GM19372 (cell line): ENCODE results near the gene HLA-DMB.

ENCODE experiments used
- ATAC-seq: cut with Tn5 transposase; IDR thresholded peaks from one replicate; pipeline ENCODE4 v1.9.1; 2021; ENCODE audit warnings: mild to moderate bottlenecking, low read depth, moderate library complexity; ENCODE audit not compliant: unreplicated experiment

The HLA-DMB gene

GRCh38 chr6:32940656-32941213, at the start of gene HLA-DMB:
HLA-DMB (minus strand) TSS chr6:32941028; CDS start chr6:32940807, 221 bp downstream.
- peak; percentile 45 for ATAC-seq

GRCh38 chr6:32989368-32989767, 48.5 kb upstream of the HLA-DMB start:
- no peak for ATAC-seq

GRCh38 chr6:32984622-32985389, 44.0 kb upstream of the HLA-DMB start:
- no peak for ATAC-seq

- ATAC-seq = no peak
These were observed 43.3 kb upstream of the HLA-DMB start for GRCh38 chr6:32983964-32984621.

- ATAC-seq = no peak
These were observed 42.6 kb upstream of the HLA-DMB start for GRCh38 chr6:32983493-32983848.

- ATAC-seq = no peak
These were observed 42.1 kb upstream of the HLA-DMB start for GRCh38 chr6:32982702-32983492.

- ATAC-seq = no peak
These were observed 41.4 kb upstream of the HLA-DMB start for GRCh38 chr6:32982084-32982701.

- no peak for ATAC-seq
These were observed 39.7 kb upstream of the HLA-DMB start for GRCh38 chr6:32980488-32981038.

GRCh38 chr6:32979720-32980487, 39.1 kb upstream of the HLA-DMB start:
- no peak for ATAC-seq

GRCh38 chr6:32977953-32978324, 37.1 kb upstream of the HLA-DMB start:
- no peak for ATAC-seq

GRCh38 chr6:32977272-32977952, 36.6 kb upstream of the HLA-DMB start:
- no peak for ATAC-seq

GRCh38 chr6:32976334-32977069, 35.7 kb upstream of the HLA-DMB start:
- ATAC-seq = no peak

- no peak for ATAC-seq
These were observed 35.1 kb upstream of the HLA-DMB start for GRCh38 chr6:32975886-32976285.

GRCh38 chr6:32974541-32975308, 33.9 kb upstream of the HLA-DMB start:
- no peak for ATAC-seq

- ATAC-seq = no peak
These were observed 33.1 kb upstream of the HLA-DMB start for GRCh38 chr6:32974016-32974333.

GRCh38 chr6:32973144-32974015, 32.6 kb upstream of the HLA-DMB start:
- no peak for ATAC-seq
